T47D (cell line): Measurements from ENCODE around the gene BHMT2.

Experiments used
- DNase-seq, 2 experiments: peaks; one replicate each; pipeline versions ENCODE4 v3.0.0 to v3.0.0-alpha.2; 2011 to 2012; ENCODE audit warnings: low read depth in 1 of 2, low spot score in 1 of 2
- JUND ChIP-seq: IDR thresholded peaks from 2 replicates; pipeline ENCODE4 v1.6.1; 2012; ENCODE audit warnings: low read depth
- in situ Hi-C: cut with HindIII; loops from 2 replicates; pipeline ENCODE4 v1.10.0; 2016; ENCODE audit warnings: low sequenced_read_pairs, low pct_unique_long_range_greater_than_20kb

BHMT2 gene

GRCh38 chr5:79076819-79077218 lies 7.3 kb downstream of the BHMT2 start:
- in situ Hi-C loops: no loop called here
- TF ChIP-seq JUND: no peak

GRCh38 chr5:79077680-79078365 lies 8.3 kb downstream of the BHMT2 start:
- TF ChIP-seq JUND: no peak
- in situ Hi-C loops: no loop called here
- DNase-seq: no peak

More at GRCh38 chr5:79076819-79077218, 7.3 kb downstream of the BHMT2 start:
- DNase-seq: no peak

- TF ChIP-seq JUND: no peak
- in situ Hi-C loops: no loop called here
- DNase-seq: no peak
These were observed 11.2 kb downstream of the BHMT2 start for GRCh38 chr5:79080804-79081203.

- peak in 1 of 2 experiments; percentile 19 for DNase-seq
- TF ChIP-seq JUND: no peak
- in situ Hi-C loops: no loop called here
These were observed 12.2 kb downstream of the BHMT2 start for GRCh38 chr5:79081779-79082178.

GRCh38 chr5:79086116-79086515 lies 16.5 kb downstream of the BHMT2 start:
- DNase-seq: no peak
- in situ Hi-C loops: no loop called here
- no peak for TF ChIP-seq JUND

- in situ Hi-C loops: no loop called here
- no peak for DNase-seq
- no peak for TF ChIP-seq JUND
These were observed 18.9 kb downstream of the BHMT2 start for GRCh38 chr5:79088507-79088906.

GRCh38 chr5:79091064-79091463 lies 21.5 kb downstream of the BHMT2 start:
- in situ Hi-C loops: no loop called here
- no peak for DNase-seq
- no peak for TF ChIP-seq JUND

GRCh38 chr5:79093762-79094161 lies 24.2 kb downstream of the BHMT2 start:
- no peak for TF ChIP-seq JUND
- no peak for DNase-seq
- in situ Hi-C loops: no loop called here

GRCh38 chr5:79105868-79106267 lies 36.3 kb downstream of the BHMT2 start:
- DNase-seq: no peak
- no peak for TF ChIP-seq JUND
- in situ Hi-C loops: no loop called here

- in situ Hi-C loops: no loop called here
- DNase-seq: no peak
- no peak for TF ChIP-seq JUND
These were observed 37.6 kb downstream of the BHMT2 start for GRCh38 chr5:79107020-79107796.

- in situ Hi-C loops: no loop called here
- no peak for TF ChIP-seq JUND
- no peak for DNase-seq
These were observed 38.5 kb downstream of the BHMT2 start for GRCh38 chr5:79108086-79108485.

GRCh38 chr5:79108792-79109191 lies 39.2 kb downstream of the BHMT2 start:
- TF ChIP-seq JUND: no peak
- in situ Hi-C loops: no loop called here
- no peak for DNase-seq
